GM10266 (cell line): ENCODE measurements around the gene GLCE.
"Not testable (repeated sequence)": the region's sequence is repeated elsewhere in the genome, so short reads cannot be mapped to it uniquely, and the experiment has no call there.

Experiments used
- DNase-seq: peaks from one replicate; pipeline ENCODE4 v3.0.0; 2012; ENCODE audit errors: extremely low spot score
- CTCF ChIP-seq: IDR thresholded peaks from 2 replicates; pipeline ENCODE4 v1.5.1; 2012; ENCODE audit warnings: mild to moderate bottlenecking, low read depth; ENCODE audit not compliant: control insufficient read depth, insufficient read depth; ENCODE audit errors: missing control alignments

The GLCE gene

GRCh38 chr15:69167218-69167846 is 6.9 kb downstream of the GLCE start:
- no peak for TF ChIP-seq CTCF
- no peak for DNase-seq

GRCh38 chr15:69168361-69168760 is 7.9 kb downstream of the GLCE start:
- not testable (repeated sequence) for DNase-seq

GRCh38 chr15:69169540-69169939 is 9.1 kb downstream of the GLCE start:
- not testable (repeated sequence) for DNase-seq

- no peak for TF ChIP-seq CTCF
- no peak for DNase-seq
Observed at GRCh38 chr15:69170597-69170996, 10.2 kb downstream of the GLCE start.

GRCh38 chr15:69172847-69173246 is 12.4 kb downstream of the GLCE start:
- no peak for DNase-seq
- no peak for TF ChIP-seq CTCF

- DNase-seq, result no peak
- no peak for TF ChIP-seq CTCF
Observed at GRCh38 chr15:69175536-69175935, 15.1 kb downstream of the GLCE start.

- TF ChIP-seq CTCF, result no peak
- no peak for DNase-seq
Observed at GRCh38 chr15:69181424-69181823, 21.0 kb downstream of the GLCE start.

- DNase-seq, result no peak
- TF ChIP-seq CTCF, result no peak
Observed at GRCh38 chr15:69185216-69185615, 24.8 kb downstream of the GLCE start.
